Heart left ventricle (tissue), 13 donors: ENCODE data around the gene ERBB3.

Source experiments
- CTCF ChIP-seq, 12 donors: fragments of 200-600 bp; sonication (generic) in 4 of 12; IDR thresholded peaks; one replicate each; pipeline versions ENCODE4 v1.5.0 to v1.8.0; 2018 to 2022; ENCODE audit warnings: antibody characterized with exemption in 12 of 12, mild to moderate bottlenecking in 5 of 12
- POLR2A ChIP-seq, 2 donors: fragments of 450-650 bp; IDR thresholded peaks; one replicate each; pipeline ENCODE4 v1.6.1; 2017; ENCODE audit warnings: antibody characterized with exemption in 2 of 2, mild to moderate bottlenecking in 2 of 2, moderate library complexity in 2 of 2
- donor health status: ischemic (EF 13 %, LVEDD 7.1; RV severe dilation, severe dysfunction).
- donor health status: DM: no; HTN: yes; CAD: no.
- donor health status: DM: no; HTN: no; CAD: no.
- donor health status: ischemic (EF 25% LVEDD 6.9; RV normal size, moderate dysfunction).
- donor health status: ischemic (EF 25% LVEDD 5.7; RV mildly dilated, moderate dysfunction).
- donor health status: ischemic (EF 35%, LVEDD 5.7; RV mildly dilated, moderate dysfunction).
- donor health status: nonischemic (EF 11% LVEDD 7.7; RV severe dilation, severe dysfunction).
- donor health status: DM: yes; HTN: yes; CAD: no.
- donor health status: PGD.
- donor health status: ischemic (EF 29% LVEDD 5.4; RV normal size, mild dysfunction).
- donor health status: nonischemic (EF 23%, LVEDD 6.1; RV moderate dilation, normal function).

- TF ChIP-seq CTCF (IDR thresholded peaks at IDR 0.05) (no peak), POLR2A (IDR thresholded peaks at IDR 0.05) (no peak)
These were observed 18.6 kb downstream of the ERBB3 start for GRCh38 chr12:56098592-56098991.
